SK-N-MC (cell line): ENCODE results near the gene IL1RAPL1.

ENCODE experiments used
- EZH2 ChIP-seq: fragments of 200-600 bp; sonication (generic); IDR thresholded peaks from one replicate; pipeline ENCODE4 v1.6.1; 2017; ENCODE audit warnings: antibody characterized with exemption
- POLR2AphosphoS5 ChIP-seq: IDR thresholded peaks from 2 replicates; pipeline ENCODE4 v1.6.1; 2012; ENCODE audit warnings: mild to moderate bottlenecking, low read depth, low read length, borderline replicate concordance

GRCh38 chrX:28625223-28625622 is 38.0 kb downstream of the IL1RAPL1 start:
- TF ChIP-seq POLR2AphosphoS5 (no peak), EZH2 (no peak)
